H1 (cell line): ENCODE measurements around the gene PIK3C2G. TPM values are rescaled to one million over a fixed set of nuclear protein-coding genes. Genes with fewer than 3 reads are reported as not detected.

Source experiments
- CTCF ChIA-PET: fragments of 300-600 bp; sonication (Branson Sonifier 250); formaldehyde crosslinking; loops from one replicate; lab custom pipeline; 2021; ENCODE audit not compliant: partially characterized antibody; lab: Charles Lee
- POLR2A ChIA-PET: fragments of 300-600 bp; sonication (Branson Sonifier 250); formaldehyde crosslinking; loops from one replicate; lab custom pipeline; 2021; ENCODE audit warnings: inconsistent platforms; ENCODE audit not compliant: partially characterized antibody; lab: Charles Lee
- DNase-seq, 2 experiments: peaks; one replicate each; pipeline versions ENCODE4 v3.0.0 to v3.0.0-alpha.2; 2010 to 2022; ENCODE audit warnings: low spot score in 2 of 2, low read depth in 1 of 2, mixed read lengths in 1 of 2
- FAIRE-seq: peaks from 2 replicates; lab custom pipeline; 2011; peaks lifted over from hg19 to GRCh38; lab: Jason Lieb, UNC
- H2AFZ ChIP-seq: 2 replicates; pipeline ENCODE4 v1.8.1; 2012; ENCODE audit warnings: low read length, inconsistent platforms
- H2AK5ac ChIP-seq: 2 replicates; pipeline ENCODE4 v1.6.1; 2013; ENCODE audit warnings: low read depth, low read length
- H2BK120ac ChIP-seq: replicated peaks from 2 replicates; pipeline ENCODE3; 2013; ENCODE audit warnings: low read depth, low read length, inconsistent platforms
- H2BK12ac ChIP-seq: 2 replicates; pipeline ENCODE4 v1.6.1; 2013; ENCODE audit warnings: low read depth, low read length
- H2BK15ac ChIP-seq: 2 replicates; pipeline ENCODE4 v1.6.1; 2013; ENCODE audit warnings: low read length
- H2BK20ac ChIP-seq: 2 replicates; pipeline ENCODE4 v1.6.1; 2013; ENCODE audit warnings: low read length
- H2BK5ac ChIP-seq: 2 replicates; pipeline ENCODE4 v1.6.1; 2013; ENCODE audit warnings: low read depth, low read length
- H3K14ac ChIP-seq: 2 replicates; pipeline ENCODE4 v1.6.1; 2013; ENCODE audit warnings: inconsistent platforms; ENCODE audit not compliant: insufficient read length
- H3K18ac ChIP-seq: 2 replicates; pipeline ENCODE4 v1.6.1; 2013; ENCODE audit warnings: low read length; ENCODE audit errors: extremely low read depth
- H3K23ac ChIP-seq: 2 replicates; pipeline ENCODE4 v1.6.1; 2013; ENCODE audit warnings: inconsistent platforms; ENCODE audit not compliant: insufficient read length
- H3K23me2 ChIP-seq: 2 replicates; pipeline ENCODE4 v1.6.1; 2013; ENCODE audit warnings: low read depth, low read length
- H3K27ac ChIP-seq: 2 replicates; pipeline ENCODE4 v1.6.1; 2011; ENCODE audit warnings: low read depth, low read length, inconsistent platforms
- H3K27me3 ChIP-seq, 4 experiments: replicated peaks in 1 of 4; 1 replicate in 1 of 4; 2 replicates in 3 of 4; pipeline versions ENCODE4 v1.6.1 to v1.8.1; 2011 to 2013; ENCODE audit warnings: low read length in 3 of 4, mild to moderate bottlenecking in 3 of 4, inconsistent platforms in 2 of 4, mixed read lengths in 2 of 4, moderate library complexity in 1 of 4; ENCODE audit not compliant: control insufficient read depth in 3 of 4, insufficient read depth in 3 of 4; ENCODE audit errors: extremely low read depth in 1 of 4
- H3K36me3 ChIP-seq, 4 experiments: 2 replicates each; pipeline versions ENCODE4 v1.6.1 to v1.8.1; 2011 to 2013; ENCODE audit warnings: mild to moderate bottlenecking in 4 of 4, low read length in 3 of 4, moderate library complexity in 2 of 4, control low read depth in 1 of 4, inconsistent platforms in 1 of 4; ENCODE audit not compliant: insufficient read depth in 4 of 4, control insufficient read depth in 2 of 4
- H3K4ac ChIP-seq: replicated peaks from 2 replicates; pipeline ENCODE3; 2013; ENCODE audit warnings: low read length, low read depth, mixed read lengths, inconsistent platforms; ENCODE audit not compliant: insufficient read length
- H3K4me1 ChIP-seq, 4 experiments: replicated peaks in 1 of 4; 1 replicate in 1 of 4; 2 replicates in 3 of 4; pipeline versions ENCODE4 v1.6.1 to v1.8.1; 2011 to 2013; ENCODE audit warnings: low read length in 3 of 4, inconsistent platforms in 2 of 4, mixed read lengths in 1 of 4; ENCODE audit not compliant: insufficient read depth in 4 of 4, control insufficient read depth in 3 of 4
- H3K4me2 ChIP-seq, 2 experiments: 2 replicates each; pipeline versions ENCODE4 v1.6.1 to v1.8.1; 2011 to 2013; ENCODE audit warnings: low read depth in 2 of 2, low read length in 2 of 2, control low read depth in 1 of 2, inconsistent platforms in 1 of 2, mild to moderate bottlenecking in 1 of 2; ENCODE audit not compliant: insufficient read depth in 1 of 2
- H3K4me3 ChIP-seq, 4 experiments: fragments of 200-600, 300-600 bp in 1 of 4; sonication (generic), shearing (Covaris generic), sonication (Bioruptor Twin) in 1 of 4; 2 replicates each; pipeline versions ENCODE4 v1.5.1 to v1.8.1; 2011 to 2016; ENCODE audit warnings: low read length in 4 of 4, low read depth in 3 of 4, control low read depth in 2 of 4, inconsistent platforms in 2 of 4, mild to moderate bottlenecking in 2 of 4, mixed read lengths in 1 of 4, moderate library complexity in 1 of 4; ENCODE audit not compliant: insufficient read depth in 2 of 4; ENCODE audit errors: extremely low read depth in 1 of 4
- H3K56ac ChIP-seq: replicated peaks from 2 replicates; pipeline ENCODE3; 2013; ENCODE audit warnings: low read depth, mild to moderate bottlenecking, mixed read lengths, low read length, inconsistent platforms; ENCODE audit not compliant: insufficient read length
- H3K79me1 ChIP-seq: 2 replicates; pipeline ENCODE4 v1.6.1; 2013; ENCODE audit warnings: low read depth, low read length, control low read depth
- H3K79me2 ChIP-seq, 2 experiments: 2 replicates each; pipeline versions ENCODE4 v1.6.1 to v1.8.1; 2012 to 2013; ENCODE audit warnings: low read length in 2 of 2, mild to moderate bottlenecking in 2 of 2, inconsistent platforms in 1 of 2; ENCODE audit not compliant: insufficient read depth in 2 of 2, control insufficient read depth in 1 of 2
- H3K9ac ChIP-seq, 4 experiments: replicated peaks in 1 of 4; 1 replicate in 1 of 4; 2 replicates in 3 of 4; pipeline versions ENCODE4 v1.6.1 to v1.8.1; 2011 to 2013; ENCODE audit warnings: low read depth in 3 of 4, low read length in 3 of 4, control low read depth in 2 of 4, mild to moderate bottlenecking in 2 of 4, moderate library complexity in 2 of 4, inconsistent platforms in 1 of 4; ENCODE audit errors: extremely low read depth in 1 of 4
- H3K9me3 ChIP-seq, 2 experiments: 2 replicates each; pipeline versions ENCODE4 v1.6.1 to v1.8.1; 2012 to 2013; ENCODE audit warnings: mild to moderate bottlenecking in 2 of 2, moderate library complexity in 2 of 2, control low read depth in 1 of 2, inconsistent platforms in 1 of 2, low read depth in 1 of 2, low read length in 1 of 2, mixed read lengths in 1 of 2; ENCODE audit not compliant: insufficient read depth in 2 of 2
- H4K20me1 ChIP-seq, 2 experiments: replicated peaks in 1 of 2; 2 replicates each; pipeline versions ENCODE3 to v1.8.1; 2011 to 2013; ENCODE audit warnings: inconsistent platforms in 2 of 2, low read length in 2 of 2, mild to moderate bottlenecking in 1 of 2; ENCODE audit not compliant: insufficient read depth in 2 of 2, control insufficient read depth in 1 of 2
- H4K5ac ChIP-seq: 2 replicates; pipeline ENCODE4 v1.6.1; 2013; ENCODE audit warnings: low read length, low read depth, mixed read lengths, inconsistent platforms; ENCODE audit not compliant: insufficient read length
- H4K8ac ChIP-seq: 2 replicates; pipeline ENCODE4 v1.8.0; 2013; ENCODE audit warnings: mild to moderate bottlenecking, moderate library complexity, low read length, inconsistent platforms; ENCODE audit not compliant: insufficient read depth; ENCODE audit errors: extremely low read depth
- H4K91ac ChIP-seq: replicated peaks from 2 replicates; pipeline ENCODE3; 2013; ENCODE audit warnings: low read length, mixed read lengths, inconsistent platforms; ENCODE audit not compliant: insufficient read length
- ASH2L ChIP-seq: fragments of 200-600, 300-600 bp; sonication (generic); IDR thresholded peaks from one replicate; pipeline ENCODE4 v1.7.1; 2017; ENCODE audit warnings: low read length
- CBX5 ChIP-seq: fragments of 300-800, 300-1000 bp; sonication (generic); IDR thresholded peaks from 2 replicates; pipeline ENCODE4 v1.7.1; 2016; ENCODE audit warnings: antibody characterized with exemption, low read length, low read depth
- CEBPB ChIP-seq: IDR thresholded peaks from 2 replicates; pipeline ENCODE4 v1.6.1; 2012; ENCODE audit warnings: low read depth, low read length
- EP300 ChIP-seq, 2 experiments: IDR thresholded peaks; 1 replicate in 1 of 2; 2 replicates in 1 of 2; pipeline ENCODE4 v1.6.1; 2011 to 2012; ENCODE audit warnings: low read depth in 2 of 2, low read length in 2 of 2, mild to moderate bottlenecking in 2 of 2, borderline replicate concordance in 1 of 2, inconsistent platforms in 1 of 2, moderate library complexity in 1 of 2
- KDM4A ChIP-seq: IDR thresholded peaks from one replicate; pipeline ENCODE4 v1.7.1; 2012; ENCODE audit warnings: low read depth, mild to moderate bottlenecking, moderate library complexity, low read length, inconsistent platforms; ENCODE audit not compliant: severe bottlenecking
- POU5F1 ChIP-seq: IDR thresholded peaks from 2 replicates; pipeline ENCODE4 v1.6.1; 2011; ENCODE audit warnings: low read depth, mild to moderate bottlenecking, low read length, moderate library complexity
- RAD21 ChIP-seq, 2 experiments: IDR thresholded peaks in 1 of 2; conservative IDR thresholded peaks in 1 of 2; 2 replicates each; pipeline ENCODE4 v1.6.1; 2011; ENCODE audit warnings: low read depth in 2 of 2, low read length in 2 of 2, improper control_type of control experiment in 1 of 2, inconsistent platforms in 1 of 2, mild to moderate bottlenecking in 1 of 2, moderate library complexity in 1 of 2
- SAP30 ChIP-seq: fragments of 300-600 bp; sonication (generic); IDR thresholded peaks from 2 replicates; pipeline ENCODE4 v1.7.1; 2012; ENCODE audit warnings: low read length, moderate library complexity, mild to moderate bottlenecking, inconsistent platforms; ENCODE audit not compliant: insufficient read depth, insufficient replicate concordance
- SP2 ChIP-seq: IDR thresholded peaks from 2 replicates; pipeline ENCODE4 v1.6.1; 2012; ENCODE audit warnings: mild to moderate bottlenecking, low read length, inconsistent platforms
- TBP ChIP-seq: IDR thresholded peaks from 2 replicates; pipeline ENCODE4 v1.6.1; 2011; ENCODE audit warnings: low read depth, low read length, improper control_type of control experiment
- TCF12 ChIP-seq: IDR thresholded peaks from 2 replicates; pipeline ENCODE4 v1.6.1; 2011; ENCODE audit warnings: low read depth, mild to moderate bottlenecking, low read length
- YY1 ChIP-seq: IDR thresholded peaks from 2 replicates; pipeline ENCODE4 v1.6.1; 2011; ENCODE audit warnings: low read depth, mild to moderate bottlenecking, low read length
- WGBS, 2 experiments: shearing (Covaris generic) in 1 of 2; methylation state at CpG; one replicate each; pipeline versions ENCODE4 v1.1.6 to v1.1.7; 2013 to 2015; ENCODE audit warnings: low lambda C conversion rate in 2 of 2, mixed read lengths in 2 of 2, inconsistent platforms in 1 of 2, low coverage in 1 of 2, missing lambda C conversion rate in 1 of 2; ENCODE audit not compliant: insufficient replicate concordance in 2 of 2, insufficient coverage in 1 of 2, insufficient read length in 1 of 2; ENCODE audit errors: extremely low coverage in 1 of 2, missing lambda C conversion rate in 1 of 2; 5-methylcytosine and 5-hydroxymethylcytosine counted together
- polyA plus RNA-seq, 7 experiments: library from polyadenylated mRNA; depleted of rRNA in 3 of 7; stranded (reverse) in 5 of 7; unstranded in 2 of 7; fragments of >200 nt in 5 of 7; fragments of 200-250 nt in 2 of 7; gene quantifications; 1 replicate in 5 of 7; 2 replicates in 1 of 7; 4 replicates in 1 of 7; pipeline versions ENCODE4 v1.2.1 to v1.2.3, GENCODE V29; 2011 to 2013; ENCODE audit warnings: missing spikeins in 2 of 7, mixed read lengths in 2 of 7
- total RNA-seq: library from RNA; stranded (reverse); fragmentation: NEBNext Ultra II Directional; extraction: Animal tissue kit (Norgen Biotek cat#: 25700); gene quantifications from 2 replicates; pipeline ENCODE4 v1.2.1, GENCODE V29; 2021
- TF ChIP-seq, protein P1 (sequence below): IDR thresholded peaks from 2 replicates; pipeline ENCODE4 v1.6.1; 2012; ENCODE audit warnings: inconsistent platforms

Gene PIK3C2G
- total and polyA plus RNA-seq, 2 of the 8 experiments (the other 6 are each of a cell fraction or from before 2014, with no cell fraction given): not detected

DNA sequence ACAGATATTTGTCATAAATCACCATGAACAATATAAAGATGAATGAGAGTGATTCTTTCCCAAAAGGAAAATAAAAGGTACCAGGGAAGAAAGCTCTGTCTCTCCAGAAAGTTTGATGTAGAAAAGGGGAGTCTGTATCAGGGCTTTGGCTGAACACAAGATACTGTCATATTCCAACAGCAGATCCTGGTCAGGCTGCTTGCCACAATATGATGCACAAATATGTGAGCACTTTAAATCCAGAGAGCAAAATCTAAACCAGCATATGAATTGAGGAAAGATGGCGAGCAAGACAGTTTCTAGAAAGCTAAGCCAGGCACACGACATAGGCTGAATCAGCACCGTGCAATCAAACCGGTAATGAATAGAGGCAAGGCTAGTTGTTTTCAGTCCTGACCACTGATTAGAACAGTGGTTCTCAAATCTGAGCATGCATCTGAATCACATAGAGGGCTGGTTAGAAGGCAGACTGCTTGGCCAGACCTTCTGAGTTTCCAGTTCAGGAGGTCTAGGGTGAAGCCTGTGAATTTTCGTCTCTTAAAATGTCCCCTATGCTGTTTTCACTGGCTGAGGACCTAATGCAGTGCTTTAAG, 415.8 kb downstream of the PIK3C2G start:
- no peak overlapping the region for H2BK120ac ChIP-seq
- 89% methylated on average over 5 of the region's 5 CpGs; no CpG with 5 or more reads in 1 of the 2 experiments for WGBS, 2 experiments
- no peak overlapping the region for H2BK15ac ChIP-seq
- H3K4me3 ChIP-seq: no peak overlapping the region
- no peaks in the 10 kb centered on the region for H4K20me1 ChIP-seq
- H3K4ac ChIP-seq: no peak overlapping the region
- H3K79me2 ChIP-seq: no peaks in the 10 kb centered on the region
- FAIRE-seq (no peak), DNase-seq (no peak)
- H2AFZ ChIP-seq: peak overlapping the region; percentile 97
- no peak overlapping the region for H4K91ac ChIP-seq
- ChIA-PET CTCF (no interaction called here), POLR2A (interaction anchor here (0.7 kb wide), 1 partner anchor 25 kb away, joined by 3 read pairs; no protein-coding TSS in a partner anchor)
- H3K4me1 ChIP-seq: peaks cover 0 to 3% (median under 1%) of the 10 kb centered on the region in 4 experiments; a peak in 2 of 7 replicates
- no peak overlapping the region for H4K8ac ChIP-seq
- no peak overlapping the region for H3K27ac ChIP-seq
- no peaks in the 10 kb centered on the region for H3K27me3 ChIP-seq
- no peaks in the 10 kb centered on the region for H3K9me3 ChIP-seq
- no peak overlapping the region for H3K18ac ChIP-seq
- H3K23me2 ChIP-seq: no peaks in the 10 kb centered on the region
- no peak overlapping the region for H2BK5ac ChIP-seq
- H3K23ac ChIP-seq: no peak overlapping the region
- H2BK12ac ChIP-seq: no peak overlapping the region
- H3K36me3 ChIP-seq: no peaks in the 10 kb centered on the region
- H2BK20ac ChIP-seq: no peak overlapping the region
- H4K5ac ChIP-seq: no peak overlapping the region
- no peak overlapping the region for H3K4me2 ChIP-seq
- H2AK5ac ChIP-seq: no peak overlapping the region
- H3K9ac ChIP-seq: no peak overlapping the region
- H3K14ac ChIP-seq: no peak overlapping the region
- no peak overlapping the region for H3K56ac ChIP-seq
- H3K79me1 ChIP-seq: no peaks in the 10 kb centered on the region
- TF ChIP-seq YY1 (no peak), SP2 (no peak), EP300 (IDR thresholded peaks at IDR 0.05; ENCODE audit: borderline replicate concordance in 1 of 2, low read depth in 2 of 2, low read length in 2 of 2) (no peak), TCF12 (no peak), ASH2L (no peak), SAP30 (no peak), KDM4A (no peak), CEBPB (no peak), TBP (no peak), RAD21 (IDR thresholded peaks at IDR 0.05 in 1 of 2, conservative IDR thresholded peaks at IDR 0.05 in 1 of 2; ENCODE audit: low read depth in 2 of 2, low read length in 2 of 2) (no peak), CBX5 (no peak), POU5F1 (no peak)
- TF ChIP-seq, protein P1, sequence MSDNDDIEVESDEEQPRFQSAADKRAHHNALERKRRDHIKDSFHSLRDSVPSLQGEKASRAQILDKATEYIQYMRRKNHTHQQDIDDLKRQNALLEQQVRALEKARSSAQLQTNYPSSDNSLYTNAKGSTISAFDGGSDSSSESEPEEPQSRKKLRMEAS: no peak
